PC-3 (cell line): ENCODE measurements around the gene QPCT. TPM values are rescaled to one million over a fixed set of nuclear protein-coding genes. Genes with fewer than 3 reads are reported as not detected.
"Not testable (repeated sequence)": the region's sequence is repeated elsewhere in the genome, so short reads cannot be mapped to it uniquely, and the experiment has no call there.

Source experiments
- ATAC-seq: fragments of 200-7000 bp; cut with Tn5 transposase; 2 replicates; pipeline ENCODE4 v1.9.1; 2020; ENCODE audit warnings: mild to moderate bottlenecking, moderate library complexity
- BruUV-seq: library from RNA; stranded (reverse); fragments of 400-500 nt; replicated peaks from 2 replicates; lab custom pipeline; 2021; lab: Mats Ljungman, UMichigan
- CTCF ChIA-PET: fragments of 300-600 bp; sonication (Branson Sonifier 250); formaldehyde crosslinking; loops from one replicate; lab custom pipeline; 2022; ENCODE audit warnings: antibody characterized with exemption; lab: Charles Lee
- POLR2A ChIA-PET: fragments of 300-600 bp; sonication (Branson Sonifier 250); formaldehyde crosslinking; loops from one replicate; lab custom pipeline; 2022; ENCODE audit warnings: antibody characterized with exemption; ENCODE audit not compliant: unreplicated experiment; lab: Charles Lee
- DNase-seq: peaks from one replicate; pipeline ENCODE4 v3.0.0-alpha.2; 2015
- H2AFZ ChIP-seq: fragments of 300-600 bp; sonication (generic); 2 replicates; pipeline ENCODE4 v1.6.0; 2016; ENCODE audit warnings: antibody characterized with exemption, low read length
- H3F3A ChIP-seq: fragments of 300-600 bp; sonication (generic); one replicate; pipeline ENCODE4 v1.6.0; 2017; ENCODE audit warnings: antibody characterized with exemption, low read length, control low read depth, mild to moderate bottlenecking; ENCODE audit not compliant: unreplicated experiment
- H3K27ac ChIP-seq: fragments of 300-600 bp; sonication (generic); 2 replicates; pipeline ENCODE4 v1.5.1; 2016; ENCODE audit warnings: mild to moderate bottlenecking, low read length
- H3K27me3 ChIP-seq: fragments of 300-600 bp; sonication (generic); 2 replicates; pipeline ENCODE4 v1.6.1; 2016; ENCODE audit warnings: low read length, mixed read lengths
- H3K36me3 ChIP-seq: fragments of 300-600 bp; sonication (generic); 2 replicates; pipeline ENCODE4 v1.6.1; 2016; ENCODE audit warnings: low read depth, mixed run types, low read length, mixed read lengths
- H3K4me1 ChIP-seq: fragments of 300-600 bp; sonication (generic); 2 replicates; pipeline ENCODE4 v1.5.1; 2016; ENCODE audit warnings: low read length; ENCODE audit not compliant: insufficient read depth
- H3K4me2 ChIP-seq: fragments of 300-600 bp; sonication (generic); 2 replicates; pipeline ENCODE4 v1.6.0; 2016; ENCODE audit warnings: low read length
- H3K4me3 ChIP-seq: fragments of 300-600 bp; sonication (generic); 2 replicates; pipeline ENCODE4 v1.5.1; 2016; ENCODE audit warnings: mild to moderate bottlenecking, low read length, mixed read lengths
- H3K79me2 ChIP-seq: fragments of 300-600 bp; sonication (generic); 2 replicates; pipeline ENCODE4 v1.6.1; 2017; ENCODE audit warnings: low read length, mixed read lengths
- H3K9ac ChIP-seq: fragments of 300-600 bp; sonication (generic); 2 replicates; pipeline ENCODE4 v1.6.0; 2016; ENCODE audit warnings: mild to moderate bottlenecking, low read length
- H3K9me2 ChIP-seq: fragments of 300-600 bp; sonication (generic); replicated peaks from 2 replicates; pipeline ENCODE4 v1.6.1; 2016; ENCODE audit warnings: mixed run types, low read length, mixed read lengths
- H3K9me3 ChIP-seq: fragments of 300-600 bp; sonication (generic); 2 replicates; pipeline ENCODE4 v1.6.1; 2016; ENCODE audit warnings: low read length, mixed read lengths
- H4K20me1 ChIP-seq: fragments of 300-600 bp; sonication (generic); 2 replicates; pipeline ENCODE4 v1.6.1; 2016; ENCODE audit warnings: low read length, mixed read lengths
- CTCF ChIP-seq: fragments of 300-600 bp; sonication (generic); conservative IDR thresholded peaks from 2 replicates; pipeline ENCODE4 v1.5.1; 2017; ENCODE audit warnings: antibody characterized with exemption, low read depth, mild to moderate bottlenecking, low read length
- EZH2 ChIP-seq: fragments of 300-600 bp; sonication (generic); IDR thresholded peaks from one replicate; pipeline ENCODE4 v1.6.1; 2017; ENCODE audit warnings: antibody characterized with exemption, mild to moderate bottlenecking, low read length; ENCODE audit not compliant: unreplicated experiment
- EZH2phosphoT487 ChIP-seq: fragments of 300-600 bp; sonication (generic); IDR thresholded peaks from 2 replicates; pipeline ENCODE4 v1.6.1; 2018; ENCODE audit warnings: mild to moderate bottlenecking, antibody characterized with exemption, low read length, borderline replicate concordance
- intact Hi-C: fragments of 100-400 bp; cut with micrococcal nuclease; formaldehyde crosslinking; loops from 2 replicates; pipeline ENCODE4 v1.9.0; 2023
- total RNA-seq: library from RNA; depleted of rRNA; stranded (reverse); fragments of >200 nt; gene quantifications from 2 replicates; pipeline ENCODE4 v1.2.3, GENCODE V29; 2014

Gene QPCT
- total RNA-seq, 1 experiment from 2014 or later, result not detected

- no peak overlapping the region for H3K9ac ChIP-seq
- no peaks in the 10 kb centered on the region for H4K20me1 ChIP-seq
- peak; percentile 85 for DNase-seq
- intact Hi-C loops, result loop anchor here (5.0 kb wide), 1 partner anchor 36 kb away; the partner anchor contains the start of gene QPCT
- BruUV-seq, result no TSS peak
- no peaks in the 10 kb centered on the region for H3K27me3 ChIP-seq
- no peaks in the 10 kb centered on the region for H3K79me2 ChIP-seq
- ATAC-seq, result peak; percentile 64
- no peaks in the 10 kb centered on the region for H3K36me3 ChIP-seq
- no peaks in the 10 kb centered on the region for H3F3A ChIP-seq
- peak overlapping the region; percentile 76 for H3K27ac ChIP-seq
- H2AFZ ChIP-seq, result 0 out of 2 replicates have a peak overlapping the region, but pooled peaks have one; percentile 32
- no peaks in the 10 kb centered on the region for H3K9me2 ChIP-seq
- POLR2A ChIA-PET, result interaction anchor here (0.6 kb wide), 2 partner anchors 11 to 98 kb away, joined by 4 read pairs; no protein-coding TSS in a partner anchor
- H3K4me1 ChIP-seq, result peaks cover 45% of the 10 kb centered on the region
- CTCF ChIA-PET, result interaction anchor here (0.5 to 0.6 kb wide), 2 partner anchors 17 to 1388 kb away, joined by 3 read pairs; no protein-coding TSS in a partner anchor
- TF ChIP-seq CTCF (no peak), EZH2 (no peak), EZH2phosphoT487 (no peak)
- peak overlapping the region; percentile 55 for H3K4me2 ChIP-seq
- H3K4me3 ChIP-seq, result no peak overlapping the region
- no peaks in the 10 kb centered on the region for H3K9me3 ChIP-seq
Measured at GRCh38 chr2:37378411-37378810, 34.0 kb downstream of the QPCT start.

GRCh38 chr2:37379881-37380296, 35.5 kb downstream of the QPCT start:
- Histone ChIP-seq H3K4me3 (no peak overlapping the region), H3K79me2 (no peaks in the 10 kb centered on the region), H3F3A (no peaks in the 10 kb centered on the region), H3K27me3 (no peaks in the 10 kb centered on the region), H3K4me1 (peaks cover 45% of the 10 kb centered on the region), H3K4me2 (peak overlapping the region; percentile 32), H4K20me1 (no peaks in the 10 kb centered on the region), H3K27ac (peak overlapping the region; percentile 39), H3K36me3 (no peaks in the 10 kb centered on the region), H2AFZ (0 out of 2 replicates have a peak overlapping the region, but pooled peaks have one; percentile 13), H3K9me2 (no peaks in the 10 kb centered on the region), H3K9me3 (no peaks in the 10 kb centered on the region), H3K9ac (no peak overlapping the region)
- DNase-seq (peak; percentile 73), ATAC-seq (peak; percentile 30)
- BruUV-seq, result no TSS peak
- no peak for TF ChIP-seq CTCF
- no peak for TF ChIP-seq EZH2
- TF ChIP-seq EZH2phosphoT487, result no peak
- ChIA-PET CTCF (interaction anchor here (0.6 kb wide), 3 partner anchors 56 to 736 kb away, joined by 3 to 4 read pairs (median 4); no protein-coding TSS in a partner anchor), POLR2A (interaction anchor here (0.7 kb wide), 1 partner anchor 11 kb away, joined by 4 read pairs; no protein-coding TSS in a partner anchor)
- intact Hi-C loops, result loop anchor here (5.0 kb wide), 1 partner anchor 38 kb away; the partner anchor contains the start of gene QPCT

- H2AFZ ChIP-seq, H3K9me2 ChIP-seq, POLR2A ChIA-PET, CTCF ChIA-PET, H3K79me2 ChIP-seq, H3K36me3 ChIP-seq, H3K27ac ChIP-seq, H3K9me3 ChIP-seq, intact Hi-C loops, H4K20me1 ChIP-seq, H3F3A ChIP-seq, H3K27me3 ChIP-seq, H3K4me2 ChIP-seq, BruUV-seq, H3K9ac ChIP-seq, H3K4me3 ChIP-seq, ATAC-seq, DNase-seq: not testable (repeated sequence)
- peaks cover 45% of the 10 kb centered on the region for H3K4me1 ChIP-seq
Measured at GRCh38 chr2:37380787-37381186, 36.4 kb downstream of the QPCT start.

- H3K27me3 ChIP-seq, H3K9me2 ChIP-seq, H3K4me2 ChIP-seq, H3K4me3 ChIP-seq, H3K27ac ChIP-seq, intact Hi-C loops, H4K20me1 ChIP-seq, H3K9ac ChIP-seq, H3K79me2 ChIP-seq, H3K9me3 ChIP-seq, H3F3A ChIP-seq, CTCF ChIA-PET, H3K36me3 ChIP-seq, BruUV-seq, DNase-seq, POLR2A ChIA-PET, ATAC-seq, H2AFZ ChIP-seq: not testable (repeated sequence)
- peaks cover 32% of the 10 kb centered on the region for H3K4me1 ChIP-seq
Measured at GRCh38 chr2:37384261-37384660, 39.8 kb downstream of the QPCT start.
